Activated CD8-positive, alpha-beta memory T cell treated with anti-CD3 and anti-CD28 coated beads, Interleukin-2, amount 10 ng/mL, durations not matched to agents 7 days and 5 days (primary cell): ENCODE data around the gene ADK. TPM values are rescaled to one million over a fixed set of nuclear protein-coding genes. Genes with fewer than 3 reads are reported as not detected.
"Not testable (repeated sequence)": the region's sequence is repeated elsewhere in the genome, so short reads cannot be mapped to it uniquely, and the experiment has no call there.

ENCODE experiments used
- ATAC-seq: fragments of 150-1000 bp; cut with Tn5 transposase; one replicate; pipeline ENCODE4 v1.10.0; 2021; ENCODE audit warnings: moderate library complexity
- CTCF ChIA-PET: fragments of 350-600 bp; sonication (Branson Sonifier 250); formaldehyde crosslinking; loops from one replicate; lab custom pipeline; 2021; ENCODE audit warnings: antibody characterized with exemption; lab: Charles Lee
- DNase-seq: peaks from one replicate; pipeline ENCODE4 v3.0.0-alpha.2; 2020
- H3K27ac Mint-ChIP-seq: one replicate; pipeline ENCODE4 v1.8.0; 2021; ENCODE audit warnings: mild to moderate bottlenecking, mixed read lengths
- H3K27me3 Mint-ChIP-seq: one replicate; pipeline ENCODE4 v1.8.0; 2021; ENCODE audit warnings: mixed read lengths
- H3K36me3 Mint-ChIP-seq: one replicate; pipeline ENCODE4 v1.8.0; 2021; ENCODE audit warnings: mild to moderate bottlenecking, mixed read lengths
- H3K4me1 Mint-ChIP-seq: one replicate; pipeline ENCODE4 v1.8.0; 2021; ENCODE audit warnings: mixed read lengths
- H3K4me3 Mint-ChIP-seq: one replicate; pipeline ENCODE4 v1.8.0; 2021; ENCODE audit warnings: mild to moderate bottlenecking, moderate library complexity, mixed read lengths
- H3K9me3 Mint-ChIP-seq: one replicate; pipeline ENCODE4 v1.8.0; 2022; ENCODE audit warnings: low read depth, mixed read lengths
- total RNA-seq, 2 experiments: library from RNA; stranded (reverse); gene quantifications; one replicate each; pipeline ENCODE4 v1.2.3, GENCODE V29; 2021

Gene ADK
- total RNA-seq, 2 experiments from 2014 or later, result 38.3 to 46.2 TPM

GRCh38 chr10:74451127-74451829 lies 300.3 kb downstream of the ADK start:
- DNase-seq (no peak), ATAC-seq (no peak)
- CTCF ChIA-PET, result no interaction called here
- Mint-ChIP-seq H3K9me3 (peaks cover 2% of the 10 kb centered on the region), H3K27ac (no peak overlapping the region), H3K36me3 (peaks cover 14% of the 10 kb centered on the region), H3K4me1 (peaks cover 8% of the 10 kb centered on the region), H3K4me3 (no peak overlapping the region), H3K27me3 (no peaks in the 10 kb centered on the region)

DNA sequence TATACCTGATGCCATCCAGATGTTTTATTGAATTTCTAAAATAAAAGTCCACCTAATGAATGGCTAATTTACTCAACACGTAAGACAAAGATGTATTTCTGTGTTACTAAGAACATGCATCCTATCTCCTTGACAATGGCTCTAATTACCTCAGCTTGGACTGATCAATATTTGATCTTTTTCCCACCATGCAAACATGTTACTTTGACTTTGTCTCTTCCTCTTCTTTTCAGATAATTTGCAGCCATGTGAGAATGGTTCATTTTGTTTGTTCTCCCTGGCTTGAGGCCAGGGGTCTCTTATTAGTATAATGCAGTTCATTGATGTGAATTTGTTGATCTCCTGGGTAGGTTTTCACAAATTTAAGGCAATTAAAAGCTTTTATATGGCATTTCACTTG lies 302.1 kb downstream of the ADK start:
- ATAC-seq (no peak), DNase-seq (no peak)
- no peak overlapping the region for H3K4me3 Mint-ChIP-seq
- H3K4me1 Mint-ChIP-seq, result peaks cover 8% of the 10 kb centered on the region
- H3K27me3 Mint-ChIP-seq, result no peaks in the 10 kb centered on the region
- H3K9me3 Mint-ChIP-seq, result peaks cover 6% of the 10 kb centered on the region
- H3K27ac Mint-ChIP-seq, result no peak overlapping the region
- CTCF ChIA-PET, result no interaction called here
- peaks cover 23% of the 10 kb centered on the region for H3K36me3 Mint-ChIP-seq

GRCh38 chr10:74457478-74457877 lies 306.5 kb downstream of the ADK start:
- H3K9me3 Mint-ChIP-seq, H3K27me3 Mint-ChIP-seq, H3K27ac Mint-ChIP-seq, ATAC-seq, H3K4me1 Mint-ChIP-seq, CTCF ChIA-PET, H3K4me3 Mint-ChIP-seq, DNase-seq: not testable (repeated sequence)
- peaks cover 23% of the 10 kb centered on the region for H3K36me3 Mint-ChIP-seq

- Mint-ChIP-seq H3K36me3 (peaks cover 14% of the 10 kb centered on the region), H3K9me3 (peaks cover 6% of the 10 kb centered on the region), H3K4me1 (no peaks in the 10 kb centered on the region), H3K27ac (no peak overlapping the region), H3K4me3 (no peak overlapping the region), H3K27me3 (no peaks in the 10 kb centered on the region)
- DNase-seq (no peak), ATAC-seq (no peak)
- CTCF ChIA-PET, result no interaction called here
Observed at GRCh38 chr10:74460812-74461211, 309.8 kb downstream of the ADK start.

DNA sequence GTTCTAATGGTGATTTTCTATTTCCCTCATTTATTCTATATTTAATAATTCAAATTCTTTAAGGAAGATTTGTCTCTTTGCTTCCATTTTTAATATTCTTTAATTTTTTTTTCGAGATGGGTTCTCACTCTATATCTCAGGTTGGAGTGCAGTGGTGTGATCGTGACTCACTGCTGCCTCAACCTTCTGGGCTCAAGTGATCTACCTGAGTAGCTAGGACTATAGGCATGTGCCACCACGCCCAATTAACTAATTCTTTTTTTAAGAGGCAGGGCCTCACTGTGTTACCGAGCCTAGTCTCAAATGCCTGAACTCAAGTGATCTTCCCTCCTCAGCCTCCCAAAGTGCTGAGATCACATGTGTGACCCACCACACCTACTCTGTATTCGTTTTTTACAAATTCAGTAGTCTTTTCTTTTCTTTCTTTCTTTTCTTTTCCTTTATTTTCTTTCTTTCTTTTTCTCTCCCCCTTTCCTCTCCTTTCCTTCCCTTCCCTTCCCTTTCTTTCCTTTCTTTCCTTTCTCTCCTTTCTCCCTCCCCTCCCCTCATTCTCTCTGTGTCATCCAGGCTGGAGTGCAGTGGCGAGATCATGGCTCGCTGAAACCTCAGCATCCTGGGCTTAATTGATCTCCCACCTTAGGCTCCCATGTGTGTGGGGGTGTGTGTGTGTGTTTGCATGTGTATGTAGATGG lies 323.1 kb downstream of the ADK start:
- H3K27ac Mint-ChIP-seq, result no peak overlapping the region
- peaks cover 19% of the 10 kb centered on the region for H3K36me3 Mint-ChIP-seq
- ATAC-seq, result no peak
- no peak overlapping the region for H3K4me3 Mint-ChIP-seq
- H3K9me3 Mint-ChIP-seq, result no peaks in the 10 kb centered on the region
- no peaks in the 10 kb centered on the region for H3K4me1 Mint-ChIP-seq
- no peaks in the 10 kb centered on the region for H3K27me3 Mint-ChIP-seq
- DNase-seq, result no peak
- CTCF ChIA-PET, result no interaction called here

- H3K4me3 Mint-ChIP-seq, ATAC-seq, H3K9me3 Mint-ChIP-seq, H3K4me1 Mint-ChIP-seq, DNase-seq, H3K27ac Mint-ChIP-seq, H3K27me3 Mint-ChIP-seq, CTCF ChIA-PET: not testable (repeated sequence)
- peaks cover 12% of the 10 kb centered on the region for H3K36me3 Mint-ChIP-seq
Observed at GRCh38 chr10:74476162-74476706, 325.2 kb downstream of the ADK start.

GRCh38 chr10:74480778-74481177 lies 329.8 kb downstream of the ADK start:
- Mint-ChIP-seq H3K27ac (no peak overlapping the region), H3K9me3 (peaks cover 2% of the 10 kb centered on the region), H3K36me3 (peaks cover 22% of the 10 kb centered on the region), H3K27me3 (no peaks in the 10 kb centered on the region), H3K4me1 (no peaks in the 10 kb centered on the region), H3K4me3 (no peak overlapping the region)
- no peak for DNase-seq
- CTCF ChIA-PET, result no interaction called here
- no peak for ATAC-seq

- Mint-ChIP-seq H3K27ac (no peak overlapping the region), H3K9me3 (peaks cover 2% of the 10 kb centered on the region), H3K36me3 (peaks cover 25% of the 10 kb centered on the region), H3K4me3 (no peak overlapping the region), H3K4me1 (no peaks in the 10 kb centered on the region), H3K27me3 (no peaks in the 10 kb centered on the region)
- CTCF ChIA-PET, result no interaction called here
- ATAC-seq (no peak), DNase-seq (no peak)
Observed at GRCh38 chr10:74483356-74483755, 332.3 kb downstream of the ADK start.

GRCh38 chr10:74485283-74485682 lies 334.3 kb downstream of the ADK start:
- Mint-ChIP-seq H3K27me3 (no peaks in the 10 kb centered on the region), H3K9me3 (peaks cover 2% of the 10 kb centered on the region), H3K4me3 (no peak overlapping the region), H3K4me1 (no peaks in the 10 kb centered on the region), H3K27ac (no peak overlapping the region), H3K36me3 (peaks cover 25% of the 10 kb centered on the region)
- ATAC-seq (no peak), DNase-seq (no peak)
- CTCF ChIA-PET, result no interaction called here

DNA sequence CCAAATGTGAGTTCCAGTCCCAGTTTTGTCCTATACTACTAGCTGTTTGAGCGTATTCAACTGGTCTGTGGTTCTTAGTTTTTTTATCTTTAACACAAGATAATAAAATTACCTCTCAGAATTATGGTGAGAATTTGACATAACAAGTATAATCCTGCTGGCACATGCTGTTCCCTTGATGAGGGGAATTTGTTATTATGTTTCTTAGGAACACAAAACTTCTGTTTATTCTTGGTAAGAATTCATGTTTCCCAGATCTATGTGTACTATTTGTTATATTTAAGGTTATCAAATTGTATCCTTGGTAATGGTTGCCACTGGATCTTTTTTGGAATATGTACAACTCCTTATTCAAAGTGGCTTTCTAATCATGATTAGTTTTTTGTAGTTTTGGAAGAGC lies 335.6 kb downstream of the ADK start:
- peaks cover 21% of the 10 kb centered on the region for H3K36me3 Mint-ChIP-seq
- H3K4me1 Mint-ChIP-seq, result no peaks in the 10 kb centered on the region
- no peaks in the 10 kb centered on the region for H3K27me3 Mint-ChIP-seq
- no peak overlapping the region for H3K4me3 Mint-ChIP-seq
- CTCF ChIA-PET, result no interaction called here
- no peak overlapping the region for H3K27ac Mint-ChIP-seq
- no peak for ATAC-seq
- DNase-seq, result no peak
- no peaks in the 10 kb centered on the region for H3K9me3 Mint-ChIP-seq

- Mint-ChIP-seq H3K4me1 (no peaks in the 10 kb centered on the region), H3K27ac (no peak overlapping the region), H3K27me3 (no peaks in the 10 kb centered on the region), H3K4me3 (no peak overlapping the region), H3K9me3 (peaks cover 2% of the 10 kb centered on the region), H3K36me3 (peaks cover 8% of the 10 kb centered on the region)
- CTCF ChIA-PET, result no interaction called here
- DNase-seq (no peak), ATAC-seq (no peak)
Observed at GRCh38 chr10:74488907-74489306, 337.9 kb downstream of the ADK start.

DNA sequence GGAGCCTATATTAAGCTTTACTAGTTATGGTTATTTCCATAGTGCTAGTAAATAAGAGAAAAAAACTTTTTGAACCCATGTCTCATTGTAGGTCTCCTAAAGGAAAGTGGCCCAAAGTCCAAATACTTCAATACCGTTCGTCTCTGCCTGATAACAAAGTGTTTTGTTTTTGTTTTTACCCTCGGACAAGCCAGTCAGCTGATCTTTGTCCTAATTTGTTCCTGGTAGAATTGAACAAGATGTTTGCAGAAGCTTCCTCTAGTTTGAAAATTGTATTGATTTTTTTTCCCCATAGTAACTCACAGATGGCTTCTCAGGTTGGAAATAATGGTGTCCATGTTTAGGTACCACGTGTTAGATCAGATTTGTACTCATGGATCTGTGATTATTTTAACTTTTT lies 339.5 kb downstream of the ADK start:
- DNase-seq (no peak), ATAC-seq (no peak)
- no peak overlapping the region for H3K4me3 Mint-ChIP-seq
- no peaks in the 10 kb centered on the region for H3K4me1 Mint-ChIP-seq
- peaks cover 2% of the 10 kb centered on the region for H3K9me3 Mint-ChIP-seq
- CTCF ChIA-PET, result no interaction called here
- H3K36me3 Mint-ChIP-seq, result peaks cover 9% of the 10 kb centered on the region
- H3K27ac Mint-ChIP-seq, result no peak overlapping the region
- H3K27me3 Mint-ChIP-seq, result no peaks in the 10 kb centered on the region

- no peak overlapping the region for H3K4me3 Mint-ChIP-seq
- DNase-seq (no peak), ATAC-seq (no peak)
- no peaks in the 10 kb centered on the region for H3K4me1 Mint-ChIP-seq
- peaks cover 13% of the 10 kb centered on the region for H3K36me3 Mint-ChIP-seq
- CTCF ChIA-PET, result no interaction called here
- no peaks in the 10 kb centered on the region for H3K27me3 Mint-ChIP-seq
- H3K27ac Mint-ChIP-seq, result no peak overlapping the region
- H3K9me3 Mint-ChIP-seq, result peaks cover 2% of the 10 kb centered on the region
Observed at GRCh38 chr10:74491014-74491413, 340.0 kb downstream of the ADK start.

DNA sequence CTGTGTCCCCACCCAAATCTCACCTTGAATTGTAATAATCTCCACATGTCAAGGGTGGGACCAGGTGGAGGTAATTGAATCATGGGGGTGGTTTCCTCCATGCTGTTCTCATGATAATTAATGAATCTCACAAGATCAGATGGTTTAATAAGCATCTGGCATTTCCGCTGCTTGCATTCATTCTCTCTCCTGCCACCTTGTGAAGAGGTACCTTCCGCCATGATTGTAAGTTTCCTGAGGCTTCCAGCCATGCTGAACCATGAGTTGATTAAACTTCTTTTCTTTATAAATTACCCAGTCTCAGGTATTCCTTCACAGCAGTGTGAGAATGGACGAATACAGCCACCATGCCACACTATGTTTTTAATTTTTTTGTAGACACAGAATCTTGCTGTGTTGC lies 345.3 kb downstream of the ADK start:
- H3K27me3 Mint-ChIP-seq, H3K4me3 Mint-ChIP-seq, H3K4me1 Mint-ChIP-seq, H3K9me3 Mint-ChIP-seq, ATAC-seq, H3K27ac Mint-ChIP-seq, DNase-seq, CTCF ChIA-PET: not testable (repeated sequence)
- H3K36me3 Mint-ChIP-seq, result peaks cover 33% of the 10 kb centered on the region
